Amniotic epithelial cell (primary cell): ENCODE measurements around the gene EMX2.
A peak's percentile ranks its signal among the peaks of the same experiment; 100 is the strongest.

Experiments
- DNase-seq: peaks from one replicate; pipeline ENCODE4 v3.0.0-alpha.2; 2010; ENCODE audit warnings: low read depth

The EMX2 gene

DNA sequence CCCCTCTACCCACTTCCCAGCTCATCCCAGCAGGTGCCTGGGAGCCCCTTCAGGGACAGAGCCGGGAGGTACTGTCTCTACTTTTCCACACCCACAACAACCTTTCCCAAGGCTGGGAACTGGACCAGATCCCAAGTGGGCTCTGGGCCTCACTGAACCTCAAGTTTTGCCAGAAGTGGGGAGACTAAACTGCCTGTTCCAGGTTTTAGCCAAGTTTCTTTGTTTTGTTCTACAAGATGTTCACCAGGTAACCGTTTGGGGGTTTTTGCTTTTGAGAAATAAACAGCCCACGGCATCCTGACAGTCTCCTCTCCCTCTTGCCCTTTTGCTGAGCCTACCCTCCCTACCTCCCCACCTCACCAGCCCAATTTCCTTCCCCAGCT lies 10.6 kb upstream of the EMX2 start:
- DNase-seq = no peak

DNA sequence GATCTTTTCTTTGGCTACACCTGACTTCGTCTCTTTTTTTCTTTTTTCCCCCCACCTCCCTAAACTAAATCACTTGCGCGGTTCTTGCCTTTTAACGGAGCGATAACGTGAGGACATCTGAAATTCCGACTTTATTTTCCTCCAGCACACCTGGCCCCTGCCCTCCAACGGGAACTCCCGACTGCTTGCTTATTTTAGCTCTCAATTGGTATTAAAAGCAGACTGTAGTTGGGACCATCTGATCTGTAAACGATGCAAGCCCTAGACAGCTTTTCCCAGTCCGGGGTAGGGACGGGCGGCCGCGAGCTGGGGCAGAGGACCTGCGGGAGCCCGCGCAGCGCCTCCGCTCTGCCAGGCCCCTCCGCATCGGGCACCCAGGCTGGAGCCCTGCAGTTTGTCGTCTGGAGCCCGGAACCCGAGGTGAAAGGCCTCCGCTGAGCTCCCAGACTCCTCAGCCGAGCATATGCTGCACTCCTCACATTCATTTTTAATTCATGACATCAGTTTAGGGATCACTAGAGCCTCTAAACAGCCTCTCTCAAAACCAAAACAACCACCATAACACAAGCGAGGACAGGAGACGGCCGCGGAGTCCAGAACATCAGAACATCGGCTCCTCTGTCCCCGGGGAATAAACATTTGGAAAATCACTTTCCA lies 10.0 kb upstream of the EMX2 start:
- DNase-seq = no peak

DNA sequence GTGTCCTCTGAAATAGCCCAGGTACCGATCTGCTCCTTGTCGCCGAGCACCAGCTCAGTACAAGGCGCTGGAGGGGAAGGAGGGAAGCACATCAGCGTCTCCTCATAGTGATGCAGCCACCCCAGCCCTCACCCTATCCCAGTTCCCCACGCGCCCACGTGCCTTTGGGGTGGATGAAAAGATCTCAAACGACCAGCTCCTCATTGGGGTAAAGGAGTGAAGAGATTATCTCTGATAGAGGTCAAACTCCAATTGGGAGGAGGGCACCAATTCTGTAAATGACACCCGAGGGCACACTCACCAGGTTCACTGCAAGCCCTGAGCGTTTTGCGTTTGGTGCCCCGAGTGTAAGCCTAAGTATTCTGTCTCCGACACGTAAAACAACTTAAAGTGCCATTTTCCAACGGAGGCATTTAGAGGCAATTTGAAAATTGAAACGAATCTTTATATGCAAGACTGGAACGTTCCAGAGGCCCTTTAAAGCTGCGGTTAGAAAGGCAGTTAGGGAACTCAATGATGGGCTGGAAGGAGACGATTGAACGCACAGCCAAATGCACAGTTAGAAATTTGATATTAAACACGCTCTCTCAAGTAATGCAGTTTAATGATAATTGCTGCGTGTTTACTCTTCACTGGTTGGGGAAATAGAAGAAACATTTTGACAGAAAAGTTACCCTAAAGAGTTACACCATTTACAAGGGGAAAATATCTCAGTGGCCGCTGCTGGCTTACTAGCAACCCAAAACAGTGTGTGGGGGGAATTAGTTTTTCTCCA lies 8.9 kb upstream of the EMX2 start:
- no peak for DNase-seq

DNA sequence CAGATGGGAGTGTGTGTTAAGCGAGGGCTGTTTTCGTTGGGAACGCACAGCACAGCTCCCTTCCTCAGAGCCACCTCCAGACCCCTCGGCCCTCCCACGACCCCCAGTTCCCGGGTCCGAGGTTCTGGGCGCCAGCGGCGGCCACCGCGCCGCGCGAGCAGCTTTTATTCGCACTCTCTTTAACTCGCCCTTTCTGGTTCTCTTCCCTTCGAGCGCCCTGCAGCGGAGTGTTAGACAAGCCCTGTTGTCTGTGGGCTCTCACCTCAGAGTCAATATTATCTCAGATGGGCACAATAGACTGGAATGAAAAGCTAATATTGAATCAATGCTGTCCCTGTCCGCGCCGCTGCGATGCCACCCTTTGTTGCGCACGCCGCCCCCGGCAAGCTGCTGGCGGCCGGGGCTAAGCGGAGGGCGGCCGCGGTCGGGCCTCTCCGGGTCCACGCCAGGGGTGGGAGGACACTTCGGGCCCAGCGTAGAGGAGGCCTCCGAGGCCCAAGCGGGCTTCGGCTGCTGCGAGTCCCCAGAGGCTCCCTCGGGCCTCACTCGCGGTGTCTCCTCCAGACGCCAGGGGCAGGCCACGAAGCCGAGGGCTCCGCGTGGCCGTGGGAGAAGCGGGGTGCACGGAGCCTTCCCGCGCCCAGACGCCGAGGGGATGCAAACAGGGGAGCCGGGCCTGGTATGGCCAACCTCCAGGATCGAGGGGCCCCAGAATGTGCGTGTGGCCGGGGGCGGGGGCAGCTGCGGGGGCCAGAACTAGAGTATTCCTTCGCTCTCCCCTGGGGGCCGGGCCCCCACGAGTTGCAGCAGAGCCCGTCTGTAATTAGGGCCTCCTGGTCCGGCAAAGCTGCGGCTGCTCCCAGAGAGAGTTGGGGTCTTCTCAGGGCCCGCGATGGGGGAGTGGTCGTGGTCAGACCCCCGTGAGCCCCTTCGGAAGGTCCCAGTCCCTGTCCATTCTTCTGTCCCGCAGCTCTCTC lies 7.9 kb upstream of the EMX2 start:
- no peak for DNase-seq

DNA sequence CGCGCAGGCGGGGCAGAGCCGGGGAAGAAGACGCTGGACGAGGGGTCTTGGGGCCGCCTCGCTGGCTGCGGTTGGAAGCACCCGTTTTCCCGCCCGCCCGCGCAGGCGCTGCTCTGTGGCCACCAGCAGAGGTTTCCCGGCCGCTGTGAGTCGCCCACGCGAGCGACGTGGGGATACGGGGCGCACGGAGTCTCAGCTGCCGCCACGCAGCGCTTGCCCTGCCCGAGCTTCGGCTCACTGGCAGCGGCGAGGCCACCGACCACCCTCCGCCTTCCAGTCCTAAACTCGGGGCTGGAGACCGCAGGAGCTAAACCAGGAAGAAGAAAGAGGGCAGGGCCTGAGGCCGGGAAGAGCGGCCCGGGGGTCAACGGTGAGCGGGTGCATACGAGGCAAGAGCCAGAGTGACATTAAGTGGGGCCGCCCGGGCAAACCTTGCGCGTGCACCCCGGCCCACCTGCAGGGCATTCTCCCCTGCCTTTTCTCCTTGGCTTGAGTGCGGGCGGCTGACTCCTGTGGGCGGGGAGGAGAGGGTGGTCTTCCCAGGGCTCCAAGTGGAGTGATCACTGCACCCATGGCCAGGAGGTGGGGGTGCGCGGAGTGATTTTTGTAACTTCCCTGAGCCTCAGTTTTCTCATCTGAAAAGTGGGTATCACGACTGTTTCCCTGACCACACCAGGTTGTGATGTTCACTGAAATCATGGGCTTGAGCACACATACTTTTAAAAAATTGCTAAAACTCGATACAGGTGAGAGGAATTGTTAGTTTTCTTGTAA lies 7.1 kb upstream of the EMX2 start:
- DNase-seq = no peak

DNA sequence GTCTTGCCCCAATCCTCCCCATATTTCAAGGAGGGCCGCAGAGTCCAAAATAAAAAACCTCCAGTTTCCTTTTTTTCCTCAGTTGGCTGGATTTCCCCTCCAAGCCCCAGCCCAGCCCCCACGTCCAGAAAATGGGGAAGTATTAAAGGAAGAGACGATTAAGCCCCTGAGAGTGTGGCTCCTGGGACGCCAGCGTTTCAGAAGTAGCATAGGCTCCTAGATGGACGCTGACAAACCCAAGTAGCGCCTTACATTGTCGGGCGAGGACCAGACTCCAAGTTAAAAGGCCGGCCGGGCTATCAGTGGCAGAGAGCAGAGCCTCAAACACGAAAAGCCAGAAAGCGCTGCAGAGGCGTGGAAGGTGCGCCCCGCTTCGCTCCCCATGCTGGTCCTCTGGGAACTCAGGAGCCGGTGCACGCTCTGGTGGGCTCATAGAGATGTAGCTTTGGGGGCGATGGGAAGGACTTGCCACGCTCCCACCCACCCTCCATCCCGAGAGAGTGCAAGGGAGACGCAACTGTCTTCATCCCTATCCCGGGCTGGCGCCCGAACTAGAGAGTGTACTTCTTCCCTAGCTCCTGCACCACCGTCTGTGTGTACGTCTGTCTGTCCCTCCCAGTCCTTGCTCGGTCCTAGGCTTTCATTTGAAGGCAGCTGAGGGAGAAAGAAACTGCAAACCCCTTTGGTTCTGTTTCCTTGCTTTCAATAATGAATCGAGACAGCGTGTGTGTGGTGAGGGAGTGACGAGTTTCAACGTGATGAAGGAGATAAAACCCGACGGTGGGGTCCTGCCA lies 6.3 kb upstream of the EMX2 start:
- no peak for DNase-seq

DNA sequence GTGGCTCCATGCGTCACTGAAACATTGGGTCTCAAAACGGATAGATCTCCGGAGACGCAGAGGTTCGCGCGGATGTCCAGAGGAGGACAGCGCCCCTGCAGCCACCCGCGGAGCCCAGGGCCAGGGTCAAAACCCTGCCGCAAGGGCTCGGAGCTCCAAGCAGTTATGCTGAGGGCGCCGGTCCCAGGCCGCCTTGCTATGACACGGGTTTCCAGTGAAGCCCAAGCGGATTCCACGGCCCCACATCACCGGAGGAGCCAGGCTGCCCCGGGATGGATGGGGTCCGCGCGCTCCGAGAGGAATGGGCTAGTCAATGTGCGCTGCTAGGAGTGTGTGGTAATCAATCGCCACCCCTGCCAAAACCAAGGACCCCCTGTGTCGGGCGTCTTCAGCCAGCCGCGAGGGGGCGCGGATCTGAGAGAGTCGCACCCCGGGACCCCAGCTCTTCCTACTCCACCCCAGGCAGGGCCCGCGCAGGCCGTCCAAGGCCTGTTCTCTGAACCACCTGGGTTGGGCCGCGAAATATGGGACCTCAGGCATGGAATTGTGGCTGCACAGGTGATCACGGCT lies 5.6 kb upstream of the EMX2 start:
- DNase-seq = no peak

DNA sequence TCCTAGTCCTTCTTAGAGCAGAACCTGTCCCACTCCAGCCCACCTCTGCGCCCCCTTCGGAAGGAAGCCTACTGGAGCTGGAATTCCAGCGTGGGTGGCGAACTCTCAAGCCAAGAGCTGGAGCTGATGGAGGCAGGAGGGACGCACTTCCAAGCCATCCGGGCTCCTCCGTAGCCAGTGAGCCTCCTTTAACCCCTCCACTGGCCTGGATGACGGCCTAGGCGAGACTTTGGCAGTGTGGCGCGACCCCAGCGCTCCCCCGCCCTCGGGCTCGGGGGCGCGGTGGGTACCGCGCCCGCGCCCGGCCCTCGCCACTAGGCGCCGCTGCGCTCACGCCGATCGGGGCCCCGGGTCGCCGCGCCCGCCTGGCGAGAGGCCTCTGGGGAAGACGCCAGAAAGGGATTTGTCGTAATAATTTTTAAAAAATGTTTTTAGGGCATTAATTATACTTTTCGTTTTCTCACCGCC lies 5.1 kb upstream of the EMX2 start:
- DNase-seq = no peak

DNA sequence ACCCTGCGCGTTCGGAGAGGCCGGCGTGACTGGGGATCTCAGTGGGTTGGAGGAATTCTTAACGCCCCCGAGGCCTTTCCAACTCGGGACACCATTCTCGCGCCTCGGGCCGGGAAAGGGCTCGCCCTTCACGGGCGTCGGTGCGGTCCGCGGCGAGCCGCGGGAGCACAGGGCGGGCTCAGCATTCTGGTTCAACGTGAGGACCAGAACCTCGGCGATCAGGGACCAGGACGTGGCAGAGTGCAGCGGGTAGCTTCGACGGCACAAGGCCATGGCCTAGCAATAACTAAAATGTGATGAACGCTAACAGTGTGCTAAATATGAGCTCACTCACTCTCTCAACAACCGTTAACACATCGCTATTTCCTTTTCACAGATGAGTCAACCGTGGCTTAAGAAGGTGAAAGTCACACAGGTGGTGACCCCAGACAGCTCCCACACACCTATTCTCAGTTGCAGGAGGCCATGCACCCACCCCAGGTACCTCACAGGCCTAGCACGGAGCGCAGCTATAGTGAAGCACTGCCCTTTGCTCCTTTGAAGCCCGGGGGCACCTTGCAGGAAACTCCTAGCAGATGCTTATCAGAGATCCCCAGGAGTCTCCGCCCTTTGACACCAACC lies 4.5 kb upstream of the EMX2 start:
- DNase-seq = no peak

DNA sequence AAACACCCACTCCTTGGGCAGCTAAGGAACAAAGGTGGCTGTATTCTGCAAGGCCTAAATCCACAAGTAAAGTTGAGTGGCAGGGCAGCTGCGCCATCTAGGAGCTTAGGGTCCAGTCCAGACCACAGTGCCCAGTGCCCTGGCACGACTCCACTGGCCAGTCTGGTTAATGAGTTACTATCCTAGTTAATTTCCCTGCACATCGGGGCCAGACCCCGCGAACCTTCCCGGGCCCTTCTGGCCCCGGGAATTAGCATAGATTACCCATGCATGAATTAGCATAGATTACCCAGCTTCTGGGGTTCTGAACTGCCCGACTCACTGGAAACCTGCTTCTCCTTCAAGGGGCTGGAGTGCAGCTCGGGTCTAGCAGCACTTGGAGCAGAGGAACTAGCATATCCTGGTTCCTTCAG lies 3.2 kb upstream of the EMX2 start:
- no peak for DNase-seq

DNA sequence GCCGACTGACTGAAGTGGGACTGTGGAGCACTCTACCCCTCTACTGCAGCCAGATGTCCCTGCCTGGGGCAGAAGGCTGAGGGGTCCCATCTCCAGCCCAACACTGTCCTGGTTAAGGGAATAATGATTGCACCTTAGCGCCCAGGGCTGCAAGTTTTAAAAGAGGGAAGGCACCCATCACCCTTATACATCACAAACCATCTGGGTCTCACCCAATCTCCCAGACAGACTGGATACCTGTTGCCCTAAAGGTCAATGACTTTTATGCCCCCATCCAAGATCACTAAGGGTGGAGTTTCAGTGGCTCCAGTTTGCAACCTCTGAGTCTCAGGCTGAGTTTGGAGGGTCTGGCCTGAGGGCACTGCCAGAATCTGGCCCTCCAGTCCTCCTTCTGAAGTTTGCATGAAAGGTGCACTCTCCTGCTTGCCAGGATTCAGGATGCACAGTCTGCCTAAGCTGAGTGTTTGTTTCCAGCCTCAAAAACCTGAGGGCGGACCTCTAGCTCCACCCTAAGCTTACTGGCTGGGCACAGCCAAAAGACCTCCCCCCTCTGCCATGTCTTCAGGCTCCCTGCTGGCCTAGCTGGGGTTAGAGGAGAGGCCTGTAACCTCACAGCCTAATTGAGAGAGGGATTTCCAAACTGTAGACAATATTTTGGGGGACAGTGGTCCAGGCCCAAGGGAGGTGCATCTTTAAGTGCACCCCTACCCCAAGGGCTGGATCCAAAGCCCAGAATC lies 2.5 kb upstream of the EMX2 start:
- no peak for DNase-seq

DNA sequence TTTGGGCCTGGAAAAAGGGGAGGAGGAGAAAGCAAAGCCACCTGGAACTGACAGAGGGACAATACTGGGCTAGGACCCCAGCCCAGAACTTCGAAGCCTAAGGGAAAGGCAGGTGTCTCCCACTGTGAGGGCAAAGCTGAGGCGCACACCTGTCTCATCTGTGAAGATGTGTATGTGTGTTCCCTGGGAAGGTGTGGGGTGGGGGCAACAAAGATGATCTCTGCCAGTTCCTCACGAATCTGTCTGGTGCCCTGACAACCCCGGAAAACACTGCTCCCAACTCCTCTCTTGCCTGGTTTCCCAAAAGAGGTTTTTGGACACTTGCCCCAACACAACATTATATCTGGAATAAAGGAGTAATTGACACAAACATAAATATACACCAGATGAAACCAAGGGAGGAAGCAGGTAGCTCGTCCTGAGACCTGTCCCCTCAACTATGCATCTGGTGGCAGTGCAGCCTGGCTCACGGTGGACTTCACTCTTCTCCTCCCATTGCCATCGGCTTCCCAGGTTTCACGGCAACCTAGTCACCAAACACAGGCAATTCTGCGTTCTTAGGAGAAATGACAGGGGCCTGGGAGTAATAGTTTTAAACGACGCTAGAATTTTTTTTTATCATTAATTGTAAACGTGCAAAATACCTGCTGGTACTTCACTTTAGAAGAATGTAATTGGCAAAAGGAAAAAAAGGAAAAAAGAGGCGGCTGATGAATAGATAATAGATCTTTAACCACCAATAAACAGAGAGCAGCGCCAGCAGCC lies 1.7 kb upstream of the EMX2 start:
- DNase-seq = no peak

DNA sequence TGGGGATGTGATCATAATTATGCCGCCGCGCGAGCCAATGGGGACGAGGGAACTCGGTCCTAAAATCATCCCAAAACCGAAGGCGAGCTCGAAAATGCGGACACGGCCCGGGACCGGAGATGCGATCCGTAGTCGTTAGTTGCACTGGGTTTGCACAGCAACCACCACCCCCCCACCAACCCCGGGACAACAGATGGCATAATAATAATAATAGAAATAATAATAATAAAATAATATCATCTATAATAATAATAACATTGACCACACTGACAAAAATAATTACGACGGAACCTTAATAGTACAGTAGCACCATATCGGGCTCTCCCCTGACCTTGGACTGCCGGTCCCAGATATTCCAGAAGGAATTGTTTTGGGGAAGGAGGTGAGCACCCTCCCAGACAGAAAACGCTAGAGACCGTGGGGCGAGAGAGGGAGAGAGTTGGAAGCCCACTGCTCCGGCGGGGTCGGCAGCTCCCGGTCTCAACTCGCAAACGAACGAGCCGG lies 1.1 kb upstream of the EMX2 start:
- DNase-seq = no peak

DNA sequence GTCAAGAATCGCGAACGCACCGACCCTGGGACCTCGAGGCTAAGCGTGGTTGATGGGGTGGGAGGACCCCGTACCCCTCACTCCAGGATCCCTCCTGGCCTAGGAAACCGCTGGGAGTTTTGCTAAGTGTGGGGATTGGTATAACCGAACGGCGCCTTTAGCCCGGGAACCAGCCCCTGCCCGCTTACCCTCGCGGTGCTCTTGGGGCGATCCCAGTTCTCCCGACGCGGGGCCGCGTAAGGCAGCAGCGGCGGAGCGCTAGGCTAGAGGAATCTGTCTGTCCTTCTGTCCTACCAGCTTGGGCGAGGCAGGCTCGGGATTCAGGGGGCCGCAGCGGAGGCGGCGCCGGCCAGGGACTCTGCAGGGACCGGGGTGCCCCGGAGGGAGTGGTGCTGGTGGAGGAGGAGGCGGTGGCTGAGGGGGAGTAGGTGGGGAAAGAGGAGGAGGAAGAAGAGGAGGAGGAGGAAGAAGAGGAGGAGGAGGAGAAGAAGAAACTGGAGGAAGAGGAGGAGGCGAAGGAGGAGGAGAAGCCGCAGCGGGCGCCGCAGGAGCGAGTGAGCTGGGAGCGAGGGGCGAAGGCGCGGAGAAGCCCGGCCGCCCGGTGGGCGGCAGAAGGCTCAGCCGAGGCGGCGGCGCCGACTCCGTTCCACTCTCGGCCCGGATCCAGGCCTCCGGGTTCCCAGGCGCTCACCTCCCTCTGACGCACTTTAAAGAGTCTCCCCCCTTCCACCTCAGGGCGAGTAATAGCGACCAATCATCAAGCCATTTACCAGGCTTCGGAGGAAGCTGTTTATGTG lies 439 bp upstream of the EMX2 start:
- peak; percentile 10 for DNase-seq

DNA sequence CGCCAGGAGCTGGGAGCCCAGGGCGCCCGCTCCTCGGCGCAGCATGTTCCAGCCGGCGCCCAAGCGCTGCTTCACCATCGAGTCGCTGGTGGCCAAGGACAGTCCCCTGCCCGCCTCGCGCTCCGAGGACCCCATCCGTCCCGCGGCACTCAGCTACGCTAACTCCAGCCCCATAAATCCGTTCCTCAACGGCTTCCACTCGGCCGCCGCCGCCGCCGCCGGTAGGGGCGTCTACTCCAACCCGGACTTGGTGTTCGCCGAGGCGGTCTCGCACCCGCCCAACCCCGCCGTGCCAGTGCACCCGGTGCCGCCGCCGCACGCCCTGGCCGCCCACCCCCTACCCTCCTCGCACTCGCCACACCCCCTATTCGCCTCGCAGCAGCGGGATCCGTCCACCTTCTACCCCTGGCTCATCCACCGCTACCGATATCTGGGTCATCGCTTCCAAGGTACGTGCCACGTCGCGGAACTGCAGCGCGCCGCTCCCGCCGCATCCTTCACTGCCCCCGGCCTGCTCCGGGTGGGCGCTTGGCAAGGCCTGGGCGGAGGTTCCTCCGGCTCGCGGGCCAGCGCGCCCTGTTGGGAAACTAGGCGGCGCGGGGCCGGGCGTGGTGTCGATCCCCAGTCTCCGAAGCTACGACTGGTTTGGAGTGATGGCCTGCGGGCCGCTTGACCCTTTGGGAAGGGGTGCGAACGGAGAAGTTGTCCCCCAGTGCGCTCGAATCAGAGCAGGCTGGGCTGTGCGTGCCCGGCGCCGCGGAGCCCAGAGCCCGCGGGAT lies 868 bp downstream of the EMX2 start:
- DNase-seq = no peak

DNA sequence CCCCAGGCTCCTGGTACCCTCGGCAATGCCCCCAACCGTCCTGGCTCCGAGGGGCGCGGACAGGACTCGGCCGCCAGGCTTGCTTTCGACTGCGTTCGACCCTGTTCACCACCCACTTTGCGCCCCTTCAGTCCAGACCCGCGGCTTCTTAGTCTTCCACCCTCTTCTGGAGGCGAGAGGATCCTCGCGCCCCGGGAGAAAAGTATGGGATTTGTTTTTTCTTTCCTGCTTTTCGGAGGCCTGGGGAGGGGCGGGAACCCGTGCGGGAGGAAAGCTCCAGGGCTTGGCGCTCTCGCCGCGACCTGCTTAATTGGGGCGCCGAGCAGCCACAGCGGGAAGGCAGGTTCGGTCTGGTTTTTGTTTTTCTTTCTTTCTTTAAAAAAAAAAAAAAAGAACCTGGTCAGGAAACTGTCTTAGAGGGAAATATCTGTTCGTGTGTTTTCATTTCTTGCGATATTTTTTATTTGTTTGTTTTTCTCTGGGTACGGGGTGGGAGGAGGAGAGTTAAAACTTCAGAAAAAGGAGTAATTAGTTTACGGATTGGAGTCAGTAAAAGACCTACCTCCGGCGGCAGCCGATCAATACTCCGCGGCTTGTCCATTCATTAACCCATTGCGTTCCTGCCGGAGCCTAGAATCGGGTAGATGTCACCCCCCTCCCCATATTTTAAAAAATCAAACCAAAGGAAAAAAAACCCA lies 1.6 kb downstream of the EMX2 start:
- DNase-seq = no peak
